ENCODE data around the gene MYO1G. TPM values are rescaled to one million over a fixed set of nuclear protein-coding genes. Genes with fewer than 3 reads are reported as not detected.

Gene MYO1G
- total RNA-seq, 1 experiment from 2014 or later: 0.46 TPM

- Mint-ChIP-seq H3K27me3 (ENCODE audit: low read depth) (peaks cover 8% of the 10 kb centered on the region; the same call in 1 of the 2 replicates), H3K27ac (no peak overlapping the region), H3K36me3 (no peaks in the 10 kb centered on the region), H3K9me3 (peaks cover 18% of the 10 kb centered on the region), H3K4me1 (no peaks in the 10 kb centered on the region), H3K4me3 (no peak overlapping the region)
- ATAC-seq: no peak
- POLR2A ChIA-PET: interaction anchor here (0.7 kb wide), 1 partner anchor 84 kb away, joined by 3 read pairs; no protein-coding TSS in a partner anchor
- CTCF ChIA-PET: interaction anchor here (0.6 to 1.1 kb wide), 2 partner anchors 63 to 73 kb away, joined by 3 to 8 read pairs; no protein-coding TSS in a partner anchor
- TF ChIP-seq, protein P1, sequence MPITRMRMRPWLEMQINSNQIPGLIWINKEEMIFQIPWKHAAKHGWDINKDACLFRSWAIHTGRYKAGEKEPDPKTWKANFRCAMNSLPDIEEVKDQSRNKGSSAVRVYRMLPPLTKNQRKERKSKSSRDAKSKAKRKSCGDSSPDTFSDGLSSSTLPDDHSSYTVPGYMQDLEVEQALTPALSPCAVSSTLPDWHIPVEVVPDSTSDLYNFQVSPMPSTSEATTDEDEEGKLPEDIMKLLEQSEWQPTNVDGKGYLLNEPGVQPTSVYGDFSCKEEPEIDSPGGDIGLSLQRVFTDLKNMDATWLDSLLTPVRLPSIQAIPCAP (CRISPR knock-in tag; IDR thresholded peaks at IDR 0.05): no peak
- TF ChIP-seq NFATC4 (CRISPR knock-in tag; IDR thresholded peaks at IDR 0.05): no peak
- no peak for TF ChIP-seq ETV6 (CRISPR knock-in tag; IDR thresholded peaks at IDR 0.05)
- TF ChIP-seq FOXP4 (CRISPR knock-in tag; IDR thresholded peaks at IDR 0.05): no peak
- TF ChIP-seq HMGA2 (CRISPR knock-in tag; IDR thresholded peaks at IDR 0.05): no peak
- no peak for TF ChIP-seq NR2C2 (CRISPR knock-in tag; IDR thresholded peaks at IDR 0.05)
- TF ChIP-seq KAT7 (CRISPR knock-in tag; IDR thresholded peaks at IDR 0.05; ENCODE audit: borderline replicate concordance): no peak
- no peak for DNase-seq (ENCODE audit: low spot score)
These were observed 58.7 kb downstream of the MYO1G start for GRCh38 chr7:44920119-44920518.

DNA sequence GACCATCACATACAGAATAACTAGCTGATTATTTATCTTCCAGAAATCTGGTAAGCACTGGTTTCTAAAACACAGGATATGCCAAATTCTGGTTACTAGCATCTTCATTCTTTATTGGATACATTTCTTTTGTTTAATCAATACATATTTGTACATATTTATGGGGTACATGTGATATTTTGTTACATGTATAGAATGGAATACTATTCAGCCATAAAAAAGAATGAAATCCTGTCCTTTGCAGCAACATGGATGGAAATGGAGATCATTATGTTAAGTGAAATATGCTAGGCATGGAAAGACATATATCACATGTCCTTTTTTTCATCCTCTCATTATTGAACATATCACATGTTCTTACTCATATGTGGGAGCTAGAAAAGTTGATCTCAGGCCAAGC, 60.8 kb downstream of the MYO1G start:
- H3K36me3 Mint-ChIP-seq: no peaks in the 10 kb centered on the region
- no peak for TF ChIP-seq SP1 (CRISPR knock-in tag; conservative IDR thresholded peaks at IDR 0.05)

GRCh38 chr7:44917465-44917864, 61.4 kb downstream of the MYO1G start:
- H3K4me3 Mint-ChIP-seq: no peak overlapping the region
- ChIA-PET CTCF (no interaction called here), POLR2A (interaction anchor here (1.5 kb wide), 1 partner anchor 70 kb away, joined by 4 read pairs; the partner anchor contains the start of gene H2AZ2)
- no peaks in the 10 kb centered on the region; the same call in 1 of the 2 replicates for H3K27me3 Mint-ChIP-seq (ENCODE audit: low read depth)
- H3K27ac Mint-ChIP-seq: no peak overlapping the region
- DNase-seq (ENCODE audit: low spot score) (no peak), ATAC-seq (no peak)
- H3K4me1 Mint-ChIP-seq: peaks cover 9% of the 10 kb centered on the region
- H3K9me3 Mint-ChIP-seq: peaks cover 4% of the 10 kb centered on the region
- no peaks in the 10 kb centered on the region for H3K36me3 Mint-ChIP-seq
- TF ChIP-seq CTCF (IDR thresholded peaks at IDR 0.05): no peak
- no peak for TF ChIP-seq NFE2L1 (CRISPR knock-in tag; IDR thresholded peaks at IDR 0.05)
- TF ChIP-seq MXD4 (CRISPR knock-in tag; IDR thresholded peaks at IDR 0.05; ENCODE audit: borderline replicate concordance): no peak
- TF ChIP-seq TEAD4 (CRISPR knock-in tag; IDR thresholded peaks at IDR 0.05): no peak
- no peak for TF ChIP-seq ZNF512 (CRISPR knock-in tag; IDR thresholded peaks at IDR 0.05; ENCODE audit: borderline replicate concordance)
- no peak for TF ChIP-seq ERG (CRISPR knock-in tag; IDR thresholded peaks at IDR 0.05)
- no peak for TF ChIP-seq ETV6 (CRISPR knock-in tag; IDR thresholded peaks at IDR 0.05)
- no peak for TF ChIP-seq FOXJ3 (CRISPR knock-in tag; IDR thresholded peaks at IDR 0.05; ENCODE audit: borderline replicate concordance)
- no peak for TF ChIP-seq PRRX2 (CRISPR knock-in tag; IDR thresholded peaks at IDR 0.05)
- no peak for TF ChIP-seq ZBTB43 (CRISPR knock-in tag; IDR thresholded peaks at IDR 0.05)
- TF ChIP-seq ZNF121 (CRISPR knock-in tag; IDR thresholded peaks at IDR 0.05): no peak
- TF ChIP-seq OVOL2 (CRISPR knock-in tag; IDR thresholded peaks at IDR 0.05; ENCODE audit: borderline replicate concordance): no peak
- TF ChIP-seq USF1 (CRISPR knock-in tag; IDR thresholded peaks at IDR 0.05): no peak
- no peak for TF ChIP-seq KAT7 (CRISPR knock-in tag; IDR thresholded peaks at IDR 0.05; ENCODE audit: borderline replicate concordance)
- TF ChIP-seq ZBTB21 (CRISPR knock-in tag; IDR thresholded peaks at IDR 0.05; ENCODE audit: borderline replicate concordance): no peak
- no peak for TF ChIP-seq ZNF671 (CRISPR knock-in tag; IDR thresholded peaks at IDR 0.05)
- TF ChIP-seq ATF1 (CRISPR knock-in tag; IDR thresholded peaks at IDR 0.05): no peak

More for the DNA sequence above, 60.8 kb downstream of the MYO1G start:
- Mint-ChIP-seq H3K4me1 (peaks cover 6% of the 10 kb centered on the region), H3K4me3 (no peak overlapping the region), H3K27ac (no peak overlapping the region), H3K9me3 (peaks cover 5% of the 10 kb centered on the region), H3K27me3 (ENCODE audit: low read depth) (no peaks in the 10 kb centered on the region; the same call in 1 of the 2 replicates)
- ChIA-PET CTCF (no interaction called here), POLR2A (interaction anchor here (1.5 kb wide), 1 partner anchor 70 kb away, joined by 4 read pairs; the partner anchor contains the start of gene H2AZ2)
- no peak for DNase-seq (ENCODE audit: low spot score)
- ATAC-seq: no peak
